DMS 273 (cell line): ENCODE measurements around the gene CFAP45.

Experiments
- DNase-seq: peaks from one replicate; lab custom pipeline; 2025; ENCODE audit not compliant: unreplicated experiment; lab: John Stamatoyannopoulos, UW

The CFAP45 gene

DNA sequence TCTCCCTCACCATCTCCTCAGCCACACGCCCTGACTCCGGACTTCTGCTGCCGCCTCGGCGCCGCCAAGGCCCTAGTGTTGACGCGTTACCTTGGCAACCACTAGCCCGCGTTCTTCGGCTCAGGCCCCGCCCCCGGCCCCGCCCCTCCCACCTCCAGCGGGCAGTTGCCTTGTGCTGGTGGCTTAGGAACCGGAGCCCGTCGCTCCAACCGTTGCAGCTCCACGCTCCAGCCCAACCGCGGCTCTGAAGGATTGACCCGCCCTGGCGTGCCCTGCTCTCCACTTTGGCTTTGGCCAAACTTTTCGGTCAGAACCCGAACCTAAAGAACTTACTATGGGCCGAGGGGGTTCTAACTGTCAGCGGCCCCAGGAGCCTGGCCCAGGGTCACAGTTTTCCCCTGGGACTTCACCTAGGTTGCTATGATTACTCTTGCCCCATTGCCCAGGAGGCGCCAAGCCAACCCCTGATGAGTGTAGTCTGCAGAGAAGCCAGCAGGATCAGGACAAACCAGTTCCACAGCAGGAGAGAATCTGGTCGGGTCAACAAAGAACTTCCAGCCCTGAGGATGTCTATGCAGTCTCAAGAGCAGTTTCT is at the start of gene CFAP45:
CFAP45 (minus strand) TSS at position 80 of the 595 bp plus-strand sequence; CDS start at position 13, 67 bp downstream.
- peak; percentile 95 for DNase-seq

- DNase-seq = no peak
These were observed 49.2 kb upstream of the CFAP45 start for GRCh38 chr1:159949123-159949522.

DNA sequence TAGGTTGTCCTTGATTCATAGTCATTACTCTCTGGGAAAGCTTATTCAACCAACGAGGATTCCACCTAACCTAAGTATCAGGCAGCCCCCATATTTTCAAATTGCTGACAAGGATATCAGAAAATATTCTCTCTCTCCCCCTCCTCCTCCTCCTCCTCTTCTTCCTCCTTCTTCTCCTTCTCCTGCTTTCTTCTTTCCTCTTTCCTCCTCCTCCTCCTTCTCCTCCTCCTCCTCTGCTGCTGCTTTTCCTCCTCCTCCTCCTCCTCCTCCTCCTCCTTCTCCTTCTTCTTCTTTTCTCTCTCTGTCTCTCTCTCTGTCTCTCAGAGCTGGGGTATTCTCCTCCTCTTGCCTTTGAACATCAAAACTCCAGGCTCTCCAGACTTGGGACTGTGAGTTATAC is 48.0 kb upstream of the CFAP45 start:
- DNase-seq = no peak

DNA sequence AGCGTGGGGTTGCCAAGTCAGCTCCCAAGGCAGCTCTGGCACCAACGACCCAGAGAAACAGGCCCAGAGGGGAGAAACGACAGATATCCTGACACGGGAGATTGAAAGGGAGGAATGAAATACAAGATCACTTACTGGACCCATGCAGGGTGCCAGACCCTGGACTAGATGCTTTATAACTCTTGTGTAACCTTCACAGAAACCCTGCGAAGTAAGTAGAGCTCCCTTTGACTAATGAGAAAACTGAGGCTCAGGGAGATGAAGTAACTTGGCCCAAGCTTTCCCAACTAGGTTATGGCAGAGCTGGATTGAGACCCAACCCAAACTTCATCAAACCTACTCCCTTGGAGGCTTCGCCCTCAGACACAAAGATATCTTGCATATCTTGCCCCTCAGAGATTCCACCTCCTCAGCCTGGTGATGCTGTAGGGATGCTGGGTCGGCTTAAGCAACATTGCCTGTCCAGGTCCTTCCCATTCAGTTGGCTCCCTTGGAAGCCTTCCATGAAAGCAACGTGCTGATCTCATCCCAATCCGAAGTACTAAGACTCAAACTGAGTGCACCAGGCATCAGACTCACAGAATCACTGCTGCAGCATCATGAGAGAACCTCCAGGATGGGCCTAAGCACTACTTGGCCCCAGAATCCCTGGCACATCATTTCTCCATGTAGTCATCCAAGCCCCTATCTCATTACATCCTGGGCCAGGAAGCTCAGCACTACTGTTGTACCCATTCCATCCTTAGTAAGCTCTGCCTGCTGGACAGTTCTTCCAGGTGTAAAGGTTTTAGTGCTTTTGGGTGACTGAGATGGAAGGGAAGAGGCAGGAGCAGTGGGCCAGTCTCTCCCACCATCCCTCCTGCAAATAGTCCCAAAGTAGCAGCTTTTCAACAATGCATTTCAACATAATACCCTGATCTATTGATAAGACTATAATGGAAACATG is 46.5 kb upstream of the CFAP45 start:
- DNase-seq = no peak

DNA sequence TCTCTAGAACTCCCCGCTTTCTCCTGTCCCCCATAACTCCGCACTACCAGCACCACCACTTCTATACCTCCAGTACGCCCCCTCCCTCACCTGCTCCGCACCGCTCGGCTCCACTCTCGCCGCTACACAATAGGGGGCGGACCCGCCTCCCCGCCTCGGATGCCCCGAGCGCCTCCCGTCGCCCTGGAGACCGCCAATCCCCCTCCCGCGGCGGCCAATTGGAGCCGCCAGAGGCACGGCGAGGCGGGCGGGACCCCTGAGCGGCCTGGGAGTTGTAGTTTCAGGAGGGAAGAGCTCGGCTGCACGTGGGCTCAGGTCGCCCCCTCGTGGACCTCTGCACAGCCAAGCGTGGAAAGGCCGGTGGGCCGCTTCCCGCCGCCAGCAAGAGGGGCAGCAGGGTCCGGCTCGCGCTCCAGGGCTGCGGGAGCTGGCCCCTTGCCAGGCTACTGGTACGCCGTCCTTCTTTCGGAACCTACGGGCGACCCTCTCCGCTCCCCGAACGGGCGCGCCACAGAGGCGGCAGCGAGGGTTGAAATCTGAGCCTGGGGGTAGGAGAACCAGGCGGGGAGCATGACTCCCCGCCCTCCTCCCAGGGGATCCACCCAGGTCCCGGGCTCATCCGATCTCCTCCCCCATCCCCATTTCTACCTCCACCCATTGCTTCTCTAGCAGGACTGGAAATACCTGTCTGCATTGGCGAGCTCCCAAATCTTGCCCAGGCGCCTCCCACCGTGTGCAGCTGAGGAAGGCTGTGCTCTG is 45.7 kb upstream of the CFAP45 start, which contains the start of gene IGSF9:
IGSF9 (minus strand) TSS at position 131 of the 759 bp plus-strand sequence. CDS start 2,159 bp downstream, outside the sequence.
- DNase-seq = peak; percentile 97

- DNase-seq = peak; percentile 53
These were observed 44.9 kb upstream of the CFAP45 start for GRCh38 chr1:159944623-159945455.

DNA sequence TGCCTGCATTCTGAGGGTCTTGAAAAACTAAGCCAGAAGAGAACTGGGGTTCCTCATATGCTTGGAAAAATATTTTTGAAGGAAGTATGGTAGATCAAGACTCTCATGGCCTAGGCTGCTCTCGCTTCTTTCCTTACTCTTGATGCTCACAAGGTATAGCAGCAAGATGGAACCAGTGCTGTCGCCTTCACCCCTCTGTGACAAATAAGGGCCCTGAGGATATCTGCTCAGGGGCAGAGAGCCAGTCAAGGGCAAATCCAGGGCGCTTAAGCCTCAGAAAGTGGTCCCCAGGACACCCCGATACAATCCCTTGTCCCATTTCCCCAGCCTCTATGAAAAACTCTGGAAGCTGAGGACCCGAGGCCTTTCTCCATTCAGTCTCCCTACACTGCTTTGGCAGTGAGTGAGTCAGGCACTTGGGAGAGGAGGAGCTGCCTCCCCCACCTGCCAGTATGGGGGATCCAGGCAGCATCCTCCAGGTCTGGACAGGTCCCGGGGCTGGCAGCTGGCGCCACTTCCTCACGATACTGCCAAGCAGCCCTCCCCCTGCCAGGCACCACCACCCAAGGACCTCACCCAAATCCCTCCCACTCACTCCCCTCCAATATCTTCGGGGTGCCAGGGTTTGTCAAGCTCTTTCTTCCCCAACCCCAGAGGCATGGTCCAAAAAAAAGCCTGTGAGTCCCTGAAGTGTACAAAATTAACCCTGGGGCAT is 44.1 kb upstream of the CFAP45 start:
- peak; percentile 66 for DNase-seq

DNA sequence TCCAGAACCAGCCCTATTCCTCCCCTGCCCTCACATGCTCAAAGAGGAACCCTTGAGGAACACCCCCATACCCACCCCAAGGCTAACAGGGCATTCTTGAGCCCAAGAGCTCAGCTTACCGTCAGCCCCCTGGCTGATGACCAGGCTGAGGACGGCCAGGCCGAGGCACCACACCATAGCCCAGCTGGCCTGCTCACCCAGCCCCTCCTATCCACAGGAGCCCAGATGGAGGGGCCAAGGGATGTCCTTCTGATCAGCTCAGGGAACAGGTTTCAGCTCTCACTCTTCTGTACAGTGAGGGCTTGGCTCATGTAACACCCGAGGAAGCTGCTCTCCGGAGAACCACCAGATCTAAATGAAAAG is 43.3 kb upstream of the CFAP45 start:
- DNase-seq = no peak

- DNase-seq = no peak
These were observed 42.8 kb upstream of the CFAP45 start for GRCh38 chr1:159942632-159943277.

DNA sequence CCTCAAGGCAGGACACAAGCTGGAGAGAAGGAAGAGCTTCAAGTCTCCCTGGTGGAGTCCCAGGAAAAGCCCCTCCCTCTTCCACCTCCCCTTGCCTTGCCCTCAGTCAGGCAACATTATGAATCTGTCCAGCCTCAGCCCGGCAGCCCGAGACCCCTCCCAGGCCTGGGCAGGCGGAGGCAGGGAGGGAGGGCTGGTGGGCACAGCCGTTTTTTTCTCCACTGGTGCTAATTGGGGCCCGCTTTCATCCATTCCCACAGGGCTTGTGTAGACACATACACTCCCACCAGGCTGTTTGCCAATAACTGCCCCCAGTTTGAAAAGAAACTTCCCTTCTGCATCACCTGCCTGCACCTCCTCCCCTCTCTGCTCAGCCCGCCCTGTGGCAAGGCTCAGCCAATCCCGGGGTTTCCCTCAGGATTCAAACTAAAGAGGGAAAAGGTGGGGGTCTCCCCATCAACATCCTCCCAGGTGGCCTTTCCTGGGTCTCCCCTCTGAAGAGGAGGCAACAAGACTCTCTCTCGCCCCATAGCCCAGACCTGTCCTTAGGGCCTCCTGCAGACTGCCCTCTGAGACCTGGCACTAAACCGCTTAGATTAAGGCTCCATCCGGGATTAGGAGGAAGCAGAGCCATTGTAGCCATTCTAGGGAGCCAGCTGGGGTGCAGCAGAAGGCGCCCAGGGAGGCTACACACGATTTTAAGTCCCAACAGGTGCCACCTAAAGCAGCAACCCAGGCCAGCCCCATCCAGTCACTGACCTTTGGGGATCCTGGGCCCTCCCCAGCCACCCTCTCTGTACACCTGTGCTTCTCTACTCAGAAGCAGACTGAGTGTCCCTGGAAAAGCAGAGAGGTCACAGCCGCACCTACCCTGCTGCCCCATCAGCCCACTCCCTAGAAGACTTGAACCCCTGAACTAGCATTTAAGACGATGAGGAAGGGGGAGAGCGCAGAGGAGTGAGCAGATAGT is 41.9 kb upstream of the CFAP45 start:
- DNase-seq = no peak

GRCh38 chr1:159941141-159941540 is 41.2 kb upstream of the CFAP45 start:
- DNase-seq = no peak

GRCh38 chr1:159940006-159940620 is 40.1 kb upstream of the CFAP45 start:
- no peak for DNase-seq

DNA sequence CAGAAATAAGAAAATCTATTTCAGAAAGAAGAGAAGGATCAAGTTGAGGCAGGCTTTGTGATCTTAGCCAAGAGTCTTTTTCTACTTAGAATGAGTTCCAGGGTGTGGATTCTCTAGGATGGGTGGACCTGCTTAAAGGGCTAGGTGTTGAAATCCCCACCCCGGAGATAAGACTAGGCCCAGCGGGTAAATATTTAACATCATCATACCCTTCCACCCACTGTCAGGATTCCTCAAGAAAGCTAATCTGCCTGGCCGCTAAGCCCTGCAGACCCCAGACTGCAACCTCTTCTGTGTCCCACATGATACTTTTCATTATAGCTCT is 39.7 kb upstream of the CFAP45 start:
- no peak for DNase-seq

DNA sequence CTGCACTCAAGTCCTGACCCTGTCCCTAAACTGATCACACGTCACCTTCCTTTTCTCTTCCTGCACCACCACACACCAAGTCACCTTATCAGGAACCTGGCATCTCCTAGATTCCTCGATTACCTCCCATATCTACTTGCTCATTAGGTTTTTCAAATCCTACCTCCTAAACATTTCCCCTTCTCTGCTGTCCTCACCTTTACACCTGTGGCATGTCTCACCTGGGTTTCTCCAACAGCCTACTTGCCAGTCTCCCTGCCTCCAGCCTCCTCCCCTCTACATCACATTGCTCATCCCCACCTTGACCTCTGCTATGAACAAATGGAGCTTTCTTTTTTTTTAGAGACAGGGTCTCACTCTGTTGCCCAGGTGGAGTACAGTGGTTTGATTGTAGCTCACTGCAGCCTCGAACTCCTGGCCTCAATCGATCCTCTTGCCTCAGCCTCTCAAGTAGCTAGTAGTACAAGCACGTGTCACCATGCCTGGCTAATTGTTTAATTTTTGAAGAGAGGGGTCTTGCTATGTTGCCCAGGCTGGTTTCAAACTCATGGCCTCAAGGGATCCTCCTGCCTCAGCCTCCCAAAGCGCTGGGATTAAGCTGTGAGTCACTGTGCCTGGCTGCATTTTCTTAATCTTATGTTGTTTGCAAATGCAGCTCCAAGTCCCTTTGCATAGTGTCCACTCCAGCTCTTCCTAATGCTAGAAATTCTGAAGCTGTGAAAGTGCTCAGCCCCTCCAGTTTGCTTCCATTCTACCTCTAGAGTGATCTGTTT is 39.1 kb upstream of the CFAP45 start:
- DNase-seq = no peak

GRCh38 chr1:159938211-159938852 is 38.4 kb upstream of the CFAP45 start:
- DNase-seq = no peak

GRCh38 chr1:159937054-159937750 is 37.2 kb upstream of the CFAP45 start:
- DNase-seq = no peak
